ENCODE data around the gene HDHD3.
A peak's percentile ranks its signal among the peaks of the same experiment; 100 is the strongest.

Gene HDHD3

GRCh38 chr9:113403646-113404045 is 26.9 kb upstream of the HDHD3 start:
- H3K4me1 ChIP-seq (ENCODE audit: insufficient read depth, low read length), result peaks cover 17% of the 10 kb centered on the region
- peaks cover 14% of the 10 kb centered on the region for H3K36me3 ChIP-seq (ENCODE audit: insufficient read depth, low read length)
- no peak overlapping the region for H3K9ac ChIP-seq (ENCODE audit: low read length)
- no peak overlapping the region for H3K4me3 ChIP-seq (ENCODE audit: low read depth in 1 of 2, low read length in 2 of 2)
- H3K27ac ChIP-seq (ENCODE audit: low read depth, low read length), result no peak overlapping the region
- no peaks in the 10 kb centered on the region for H3K9me3 ChIP-seq (ENCODE audit: low read length)
- H3K27me3 ChIP-seq (ENCODE audit: control insufficient read depth in 1 of 2, insufficient read depth in 2 of 2, low read length in 2 of 2), result no peaks in the 10 kb centered on the region

GRCh38 chr9:113401027-113401792 is 24.4 kb upstream of the HDHD3 start, which contains the start of gene ALAD:
Gene ALAD (minus strand): TSS chr9:113401284. CDS start chr9:113393559, 7,725 bp downstream.
- Histone ChIP-seq H3K27ac (ENCODE audit: low read depth, low read length) (peak within 1 kb of the TSS; percentile 74), H3K36me3 (ENCODE audit: insufficient read depth, low read length) (no peaks in the 10 kb centered on the region), H3K4me3 (ENCODE audit: low read depth in 1 of 2, low read length in 2 of 2) (peak within 1 kb of the TSS; percentile 78 to 87), H3K9me3 (ENCODE audit: low read length) (no peaks in the 10 kb centered on the region), H3K9ac (ENCODE audit: low read length) (peak within 1 kb of the TSS; percentile 81), H3K27me3 (ENCODE audit: control insufficient read depth in 1 of 2, insufficient read depth in 2 of 2, low read length in 2 of 2) (no peaks in the 10 kb centered on the region), H3K4me1 (ENCODE audit: insufficient read depth, low read length) (peaks cover 17% of the 10 kb centered on the region)

GRCh38 chr9:113399646-113400200 is 22.9 kb upstream of the HDHD3 start:
- Histone ChIP-seq H3K27ac (ENCODE audit: low read depth, low read length) (no peak overlapping the region), H3K9ac (ENCODE audit: low read length) (no peak overlapping the region), H3K27me3 (ENCODE audit: control insufficient read depth in 1 of 2, insufficient read depth in 2 of 2, low read length in 2 of 2) (no peaks in the 10 kb centered on the region), H3K4me3 (ENCODE audit: low read depth in 1 of 2, low read length in 2 of 2) (peak overlapping the region in 1 of 2 donors; percentile 78), H3K36me3 (ENCODE audit: insufficient read depth, low read length) (no peaks in the 10 kb centered on the region), H3K9me3 (ENCODE audit: low read length) (no peaks in the 10 kb centered on the region), H3K4me1 (ENCODE audit: insufficient read depth, low read length) (peaks cover 17% of the 10 kb centered on the region)

GRCh38 chr9:113398796-113399195 is 22.0 kb upstream of the HDHD3 start:
- Histone ChIP-seq H3K9ac (ENCODE audit: low read length) (no peak overlapping the region), H3K9me3 (ENCODE audit: low read length) (no peaks in the 10 kb centered on the region), H3K27ac (ENCODE audit: low read depth, low read length) (no peak overlapping the region), H3K4me1 (ENCODE audit: insufficient read depth, low read length) (peaks cover 17% of the 10 kb centered on the region), H3K27me3 (ENCODE audit: control insufficient read depth in 1 of 2, insufficient read depth in 2 of 2, low read length in 2 of 2) (no peaks in the 10 kb centered on the region), H3K36me3 (ENCODE audit: insufficient read depth, low read length) (no peaks in the 10 kb centered on the region), H3K4me3 (ENCODE audit: low read depth in 1 of 2, low read length in 2 of 2) (no peak overlapping the region)

- peaks cover 9% of the 10 kb centered on the region for H3K36me3 ChIP-seq (ENCODE audit: insufficient read depth, low read length)
Measured at GRCh38 chr9:113397203-113397631, 20.4 kb upstream of the HDHD3 start.

GRCh38 chr9:113395000-113395861 is 18.4 kb upstream of the HDHD3 start:
- H3K9ac ChIP-seq (ENCODE audit: low read length), result no peak overlapping the region
- H3K36me3 ChIP-seq (ENCODE audit: insufficient read depth, low read length), result peaks cover 28% of the 10 kb centered on the region
- no peaks in the 10 kb centered on the region for H3K9me3 ChIP-seq (ENCODE audit: low read length)
- no peak overlapping the region for H3K27ac ChIP-seq (ENCODE audit: low read depth, low read length)
- peaks cover 10% of the 10 kb centered on the region for H3K4me1 ChIP-seq (ENCODE audit: insufficient read depth, low read length)
- H3K27me3 ChIP-seq (ENCODE audit: control insufficient read depth in 1 of 2, insufficient read depth in 2 of 2, low read length in 2 of 2), result no peaks in the 10 kb centered on the region
- no peak overlapping the region for H3K4me3 ChIP-seq (ENCODE audit: low read depth in 1 of 2, low read length in 2 of 2)

More at GRCh38 chr9:113397203-113397631, 20.4 kb upstream of the HDHD3 start:
- no peaks in the 10 kb centered on the region for H3K9me3 ChIP-seq (ENCODE audit: low read length)
- H3K4me3 ChIP-seq (ENCODE audit: low read depth in 1 of 2, low read length in 2 of 2), result no peak overlapping the region
- H3K4me1 ChIP-seq (ENCODE audit: insufficient read depth, low read length), result peaks cover 17% of the 10 kb centered on the region
- H3K9ac ChIP-seq (ENCODE audit: low read length), result no peak overlapping the region
- H3K27me3 ChIP-seq (ENCODE audit: control insufficient read depth in 1 of 2, insufficient read depth in 2 of 2, low read length in 2 of 2), result no peaks in the 10 kb centered on the region
- no peak overlapping the region for H3K27ac ChIP-seq (ENCODE audit: low read depth, low read length)

DNA sequence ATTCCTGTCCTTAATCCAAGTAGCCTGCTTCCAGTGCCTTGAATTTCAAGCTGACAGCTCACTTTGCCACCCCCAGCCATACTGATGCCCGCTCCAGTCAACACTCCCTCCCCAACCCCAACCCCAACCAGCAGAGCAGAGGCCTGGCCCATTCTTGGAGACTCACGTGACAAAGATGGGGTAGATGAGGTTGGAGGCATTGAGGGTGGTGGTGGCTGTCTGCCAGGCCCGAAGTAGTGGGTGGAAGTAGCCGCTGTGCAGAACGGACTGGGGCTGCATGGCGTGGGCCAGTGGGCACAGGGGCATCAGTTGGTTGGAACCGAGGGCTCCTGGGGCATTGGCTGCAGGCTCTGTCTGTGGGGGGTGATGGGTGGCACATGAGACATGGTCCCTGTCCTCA is 16.5 kb upstream of the HDHD3 start:
- Histone ChIP-seq H3K4me1 (ENCODE audit: insufficient read depth, low read length) (no peaks in the 10 kb centered on the region), H3K27ac (ENCODE audit: low read depth, low read length) (no peak overlapping the region), H3K36me3 (ENCODE audit: insufficient read depth, low read length) (peaks cover 44% of the 10 kb centered on the region), H3K9me3 (ENCODE audit: low read length) (no peaks in the 10 kb centered on the region), H3K27me3 (ENCODE audit: control insufficient read depth in 1 of 2, insufficient read depth in 2 of 2, low read length in 2 of 2) (no peaks in the 10 kb centered on the region), H3K9ac (ENCODE audit: low read length) (no peak overlapping the region), H3K4me3 (ENCODE audit: low read depth in 1 of 2, low read length in 2 of 2) (no peak overlapping the region)

DNA sequence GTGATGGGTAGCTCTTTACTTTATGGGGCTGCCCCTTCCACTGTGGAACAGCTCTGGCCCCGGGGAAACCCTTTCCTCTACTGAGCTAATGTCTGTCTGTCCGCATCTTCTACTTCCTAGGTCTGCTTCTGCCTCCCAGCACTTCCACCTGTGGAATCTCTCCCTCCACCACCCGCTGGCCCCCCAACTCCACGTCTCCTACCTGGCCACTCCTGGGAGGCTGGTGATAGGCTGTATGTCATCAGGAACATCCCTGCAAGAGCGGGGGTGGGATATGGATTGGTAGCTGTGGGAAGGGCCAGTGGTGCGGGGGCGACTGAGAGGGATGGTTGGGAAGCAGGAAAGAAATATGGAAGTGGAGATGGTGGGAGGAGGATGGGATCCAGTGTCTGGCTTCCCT is 15.1 kb upstream of the HDHD3 start:
- Histone ChIP-seq H3K36me3 (ENCODE audit: insufficient read depth, low read length) (peaks cover 50% of the 10 kb centered on the region), H3K27ac (ENCODE audit: low read depth, low read length) (no peak overlapping the region), H3K27me3 (ENCODE audit: control insufficient read depth in 1 of 2, insufficient read depth in 2 of 2, low read length in 2 of 2) (no peaks in the 10 kb centered on the region), H3K4me1 (ENCODE audit: insufficient read depth, low read length) (no peaks in the 10 kb centered on the region), H3K9ac (ENCODE audit: low read length) (no peak overlapping the region), H3K9me3 (ENCODE audit: low read length) (no peaks in the 10 kb centered on the region), H3K4me3 (ENCODE audit: low read depth in 1 of 2, low read length in 2 of 2) (no peak overlapping the region)

DNA sequence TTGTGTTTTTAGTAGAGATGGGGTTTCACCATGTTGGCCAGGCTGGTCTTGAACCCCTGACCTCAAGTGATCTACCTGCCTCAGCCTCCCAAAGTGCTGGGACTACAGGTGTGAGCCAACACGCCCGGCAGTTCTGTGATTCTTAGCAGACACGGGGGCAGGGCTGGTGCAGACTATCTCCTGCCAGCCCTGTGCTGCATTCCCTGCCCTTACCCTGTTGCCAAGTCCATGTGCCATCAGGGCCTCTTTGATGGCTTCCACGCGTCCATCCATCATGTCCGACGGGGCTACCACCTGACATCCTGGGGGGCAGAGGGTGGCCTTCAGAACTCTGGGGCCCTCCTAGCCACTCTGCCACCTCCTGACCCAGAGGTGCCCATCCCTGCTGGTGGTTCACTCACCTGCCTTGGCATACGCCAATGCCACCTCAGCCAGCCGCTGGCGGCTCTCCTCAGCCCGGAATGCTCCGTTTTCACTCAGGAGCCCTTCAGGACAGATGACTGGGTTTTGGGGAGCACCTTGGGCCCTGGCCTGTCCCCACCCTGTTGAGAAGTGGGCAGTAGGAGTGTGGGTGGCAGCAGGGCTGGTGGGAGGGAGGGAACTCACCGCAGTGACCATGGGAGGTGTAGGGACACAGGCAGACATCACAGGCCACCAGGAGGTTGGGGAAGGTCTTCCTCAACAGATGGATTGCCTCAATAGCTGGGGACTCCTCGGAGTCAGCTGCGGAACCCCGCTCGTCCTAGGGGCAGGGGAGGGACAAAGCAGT is 13.6 kb upstream of the HDHD3 start:
- H3K9ac ChIP-seq (ENCODE audit: low read length), result no peak overlapping the region
- no peaks in the 10 kb centered on the region for H3K9me3 ChIP-seq (ENCODE audit: low read length)
- H3K4me1 ChIP-seq (ENCODE audit: insufficient read depth, low read length), result no peaks in the 10 kb centered on the region
- no peak overlapping the region for H3K27ac ChIP-seq (ENCODE audit: low read depth, low read length)
- no peak overlapping the region for H3K4me3 ChIP-seq (ENCODE audit: low read depth in 1 of 2, low read length in 2 of 2)
- no peaks in the 10 kb centered on the region for H3K27me3 ChIP-seq (ENCODE audit: control insufficient read depth in 1 of 2, insufficient read depth in 2 of 2, low read length in 2 of 2)
- peaks cover 50% of the 10 kb centered on the region for H3K36me3 ChIP-seq (ENCODE audit: insufficient read depth, low read length)

GRCh38 chr9:113389451-113389850 is 12.7 kb upstream of the HDHD3 start:
- no peak overlapping the region for H3K9ac ChIP-seq (ENCODE audit: low read length)
- H3K27ac ChIP-seq (ENCODE audit: low read depth, low read length), result no peak overlapping the region
- H3K4me1 ChIP-seq (ENCODE audit: insufficient read depth, low read length), result no peaks in the 10 kb centered on the region

DNA sequence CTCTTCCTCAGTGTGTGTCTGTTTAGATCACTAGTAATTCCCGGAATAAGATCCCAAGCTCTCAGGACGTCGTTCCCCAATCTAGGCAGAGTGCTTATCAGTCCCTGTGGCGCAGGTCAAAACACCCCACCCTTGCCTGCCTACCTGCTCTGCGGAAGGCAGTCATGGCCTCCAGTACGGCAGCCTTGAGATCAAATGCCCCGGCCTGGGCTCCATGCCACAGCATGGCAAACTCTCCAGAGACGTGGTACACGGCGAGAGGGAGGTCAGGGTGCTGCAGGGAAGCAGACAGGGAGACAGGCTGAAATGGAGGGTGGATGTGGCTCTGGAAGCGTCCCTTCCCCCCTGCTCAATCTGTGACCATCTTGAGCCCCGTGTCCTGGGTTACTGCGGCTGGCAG is 12.0 kb upstream of the HDHD3 start:
- H3K27me3 ChIP-seq (ENCODE audit: control insufficient read depth in 1 of 2, insufficient read depth in 2 of 2, low read length in 2 of 2), result no peaks in the 10 kb centered on the region
- no peaks in the 10 kb centered on the region for H3K4me1 ChIP-seq (ENCODE audit: insufficient read depth, low read length)
- no peak overlapping the region for H3K9ac ChIP-seq (ENCODE audit: low read length)
- no peak overlapping the region for H3K4me3 ChIP-seq (ENCODE audit: low read depth in 1 of 2, low read length in 2 of 2)
- H3K27ac ChIP-seq (ENCODE audit: low read depth, low read length), result no peak overlapping the region
- peaks cover 50% of the 10 kb centered on the region for H3K36me3 ChIP-seq (ENCODE audit: insufficient read depth, low read length)
- no peaks in the 10 kb centered on the region for H3K9me3 ChIP-seq (ENCODE audit: low read length)

More at GRCh38 chr9:113389451-113389850, 12.7 kb upstream of the HDHD3 start:
- no peaks in the 10 kb centered on the region for H3K27me3 ChIP-seq (ENCODE audit: control insufficient read depth in 1 of 2, insufficient read depth in 2 of 2, low read length in 2 of 2)
- peaks cover 50% of the 10 kb centered on the region for H3K36me3 ChIP-seq (ENCODE audit: insufficient read depth, low read length)
- no peaks in the 10 kb centered on the region for H3K9me3 ChIP-seq (ENCODE audit: low read length)
- H3K4me3 ChIP-seq (ENCODE audit: low read depth in 1 of 2, low read length in 2 of 2), result no peak overlapping the region
